ENCODE data around the gene TTC13. TPM values are rescaled to one million over a fixed set of nuclear protein-coding genes. Genes with fewer than 3 reads are reported as not detected.
A peak's percentile ranks its signal among the peaks of the same experiment; 100 is the strongest.

The TTC13 gene
- total RNA-seq, 1 donor from 2014 or later, result 15.5 TPM

- Mint-ChIP-seq H3K4me1 (no peaks in the 10 kb centered on the region), H3K27ac (no peak overlapping the region), H3K36me3 (peaks cover 19% of the 10 kb centered on the region), H3K4me3 (no peak overlapping the region), H3K27me3 (ENCODE audit: low read depth) (no peaks in the 10 kb centered on the region), H3K9me3 (no peaks in the 10 kb centered on the region)
- no peak for TF ChIP-seq CTCF (IDR thresholded peaks at IDR 0.05; ENCODE audit: unreplicated experiment)
- no peak for DNase-seq (ENCODE audit: low spot score in 2 of 2, unreplicated experiment in 2 of 2)
Measured at GRCh38 chr1:230919207-230919606, 59.5 kb downstream of the TTC13 start.

GRCh38 chr1:230917284-230918135 lies 61.2 kb downstream of the TTC13 start:
- DNase-seq (ENCODE audit: low spot score in 2 of 2, unreplicated experiment in 2 of 2), result peak; percentile 47 to 63
- no peak overlapping the region for H3K4me3 Mint-ChIP-seq
- no peaks in the 10 kb centered on the region for H3K9me3 Mint-ChIP-seq
- TF ChIP-seq CTCF (IDR thresholded peaks at IDR 0.05; ENCODE audit: unreplicated experiment), result peak; percentile 79
- no peaks in the 10 kb centered on the region for H3K27me3 Mint-ChIP-seq (ENCODE audit: low read depth)
- H3K36me3 Mint-ChIP-seq, result peaks cover 19% of the 10 kb centered on the region
- no peaks in the 10 kb centered on the region for H3K4me1 Mint-ChIP-seq
- peak overlapping the region; percentile 25 for H3K27ac Mint-ChIP-seq

- no peak for TF ChIP-seq CTCF (IDR thresholded peaks at IDR 0.05; ENCODE audit: unreplicated experiment)
- DNase-seq (ENCODE audit: low spot score in 2 of 2, unreplicated experiment in 2 of 2), result no peak
- H3K27me3 Mint-ChIP-seq (ENCODE audit: low read depth), result no peaks in the 10 kb centered on the region
- no peak overlapping the region for H3K27ac Mint-ChIP-seq
- peaks cover 4% of the 10 kb centered on the region for H3K4me1 Mint-ChIP-seq
- H3K9me3 Mint-ChIP-seq, result no peaks in the 10 kb centered on the region
- no peak overlapping the region for H3K4me3 Mint-ChIP-seq
- H3K36me3 Mint-ChIP-seq, result peaks cover 21% of the 10 kb centered on the region
Measured at GRCh38 chr1:230916587-230917283, 61.9 kb downstream of the TTC13 start.

- no peaks in the 10 kb centered on the region for H3K9me3 Mint-ChIP-seq
- H3K4me3 Mint-ChIP-seq, result no peak overlapping the region
- TF ChIP-seq CTCF (IDR thresholded peaks at IDR 0.05; ENCODE audit: unreplicated experiment), result no peak
- H3K4me1 Mint-ChIP-seq, result peaks cover 20% of the 10 kb centered on the region
- no peak overlapping the region for H3K27ac Mint-ChIP-seq
- DNase-seq (ENCODE audit: low spot score in 2 of 2, unreplicated experiment in 2 of 2), result no peak
- H3K27me3 Mint-ChIP-seq (ENCODE audit: low read depth), result no peaks in the 10 kb centered on the region
- peaks cover 18% of the 10 kb centered on the region for H3K36me3 Mint-ChIP-seq
Measured at GRCh38 chr1:230915078-230915477, 63.6 kb downstream of the TTC13 start.

GRCh38 chr1:230913496-230913895 lies 65.2 kb downstream of the TTC13 start:
- no peak overlapping the region for H3K4me3 Mint-ChIP-seq
- no peaks in the 10 kb centered on the region for H3K27me3 Mint-ChIP-seq (ENCODE audit: low read depth)
- no peak for DNase-seq (ENCODE audit: low spot score in 2 of 2, unreplicated experiment in 2 of 2)
- H3K9me3 Mint-ChIP-seq, result no peaks in the 10 kb centered on the region
- TF ChIP-seq CTCF (IDR thresholded peaks at IDR 0.05; ENCODE audit: unreplicated experiment), result no peak
- H3K36me3 Mint-ChIP-seq, result peaks cover 21% of the 10 kb centered on the region
- H3K4me1 Mint-ChIP-seq, result peaks cover 23% of the 10 kb centered on the region
- no peak overlapping the region for H3K27ac Mint-ChIP-seq

All from mesothelial cell of epicardium (in vitro differentiated cells).